Suprapubic skin (tissue), 4 donors: ENCODE data around the gene FHL2. TPM values are rescaled to one million over a fixed set of nuclear protein-coding genes. Genes with fewer than 3 reads are reported as not detected.
"Not testable (repeated sequence)": the region's sequence is repeated elsewhere in the genome, so short reads cannot be mapped to it uniquely, and the experiment has no call there.

Experiments used
- DNase-seq, 2 donors: peaks; one replicate each; pipeline ENCODE4 v3.0.0-alpha.2; 2019; ENCODE audit warnings: low spot score in 2 of 2
- H3K27ac ChIP-seq: fragments of 200-600 bp; sonication (generic); one replicate; pipeline ENCODE4 v1.5.1; 2019
- H3K27me3 ChIP-seq: fragments of 200-600 bp; sonication (generic); one replicate; pipeline ENCODE4 v1.5.1; 2019
- H3K36me3 ChIP-seq: fragments of 200-600 bp; sonication (generic); one replicate; pipeline ENCODE4 v1.5.1; 2019
- H3K4me1 ChIP-seq: fragments of 200-600 bp; sonication (generic); one replicate; pipeline ENCODE4 v1.5.1; 2019
- H3K4me3 ChIP-seq: fragments of 200-600 bp; sonication (generic); one replicate; pipeline ENCODE4 v1.5.1; 2019; ENCODE audit warnings: mild to moderate bottlenecking
- H3K9me3 ChIP-seq: fragments of 200-600 bp; sonication (generic); one replicate; pipeline ENCODE4 v1.5.1; 2019
- CTCF ChIP-seq, 2 donors: fragments of 200-600 bp in 1 of 2; fragments of 450-650 bp in 1 of 2; sonication (generic) in 1 of 2; IDR thresholded peaks; one replicate each; pipeline ENCODE4 v1.5.1; 2016 to 2019; ENCODE audit warnings: antibody characterized with exemption in 2 of 2, mild to moderate bottlenecking in 1 of 2, moderate library complexity in 1 of 2
- EP300 ChIP-seq: sonication (generic); formaldehyde crosslinking; IDR thresholded peaks from one replicate; pipeline ENCODE4 v1.6.1; 2017; ENCODE audit warnings: antibody characterized with exemption
- POLR2A ChIP-seq, 2 donors: fragments of 450-650 bp; IDR thresholded peaks; one replicate each; pipeline ENCODE4 v1.6.1; 2017; ENCODE audit warnings: antibody characterized with exemption in 2 of 2, mild to moderate bottlenecking in 2 of 2, moderate library complexity in 2 of 2
- POLR2AphosphoS5 ChIP-seq, 3 donors: sonication (generic); formaldehyde crosslinking; IDR thresholded peaks; one replicate each; pipeline ENCODE4 v1.6.1; 2017; ENCODE audit warnings: antibody characterized with exemption in 3 of 3
- WGBS: methylation state at CpG from one replicate; pipeline ENCODE4 v1.1.5; 2018; 5-methylcytosine and 5-hydroxymethylcytosine counted together
- total RNA-seq, 4 donors: library from RNA; depleted of rRNA; stranded (reverse); fragments of >200 nt; gene quantifications; one replicate each; pipeline ENCODE4 v1.1.0, GENCODE V29; 2016

The FHL2 gene
- total RNA-seq, 4 donors from 2014 or later: 43.0 to 69.2 (median 47.9) TPM

DNA sequence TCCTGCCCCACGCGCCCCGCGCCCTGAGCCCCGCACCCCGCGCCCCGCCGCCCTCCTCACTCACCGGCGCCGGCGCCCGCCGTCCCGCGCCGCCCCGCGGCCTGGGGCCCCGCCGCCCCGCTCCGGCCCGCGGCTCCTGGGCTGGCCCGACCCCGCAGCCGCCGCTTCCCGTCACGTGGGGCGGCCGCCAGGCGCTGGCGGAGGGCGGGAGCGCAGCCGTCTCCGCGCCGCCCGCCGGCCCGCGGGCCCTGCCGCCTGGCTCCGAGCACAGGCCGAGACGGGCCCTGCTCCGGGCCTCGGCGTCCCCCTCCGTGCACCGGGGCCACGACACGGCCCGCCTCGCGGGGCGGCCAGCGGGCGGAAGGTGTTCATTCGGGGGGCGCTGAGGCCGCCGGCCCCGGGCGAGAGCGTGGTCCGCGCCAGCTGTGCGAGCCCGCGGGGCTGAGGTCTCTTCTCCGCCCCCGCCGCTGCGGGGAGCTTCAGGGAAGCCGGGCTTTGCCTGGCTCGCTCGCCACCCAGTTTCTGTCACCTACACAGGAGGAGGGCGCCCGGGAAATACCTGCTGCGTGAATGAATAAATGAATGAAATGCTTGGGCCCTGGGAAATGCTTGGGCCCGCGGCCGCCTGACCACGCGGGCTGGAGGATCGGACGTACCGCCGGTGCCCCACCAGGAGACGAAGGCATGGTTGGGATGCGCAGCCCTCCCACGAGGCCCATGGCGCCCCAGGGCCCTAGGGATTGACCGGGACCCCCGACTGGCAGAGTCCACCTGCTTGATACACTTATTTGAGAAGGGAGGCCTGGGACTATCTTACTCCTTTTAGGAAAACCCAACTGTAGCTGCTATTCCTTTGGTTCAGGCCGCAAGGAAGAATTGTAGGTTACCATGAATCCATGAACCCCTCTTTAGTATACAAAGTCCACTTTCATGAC lies 69.0 kb downstream of the FHL2 start, which contains the start of gene TGFBRAP1:
Gene TGFBRAP1 (minus strand): TSS at position 175 of the 935 bp plus-strand sequence. CDS start 21,434 bp downstream, outside the sequence.
- DNase-seq: peak in 1 of 2 donors; percentile 82
- TF ChIP-seq CTCF (IDR thresholded peaks at IDR 0.05) (no peak), EP300 (no peak), POLR2A (IDR thresholded peaks at IDR 0.05) (peak in 1 of 2 donors; percentile 52)
- H3K4me1 ChIP-seq: peaks cover 32% of the 10 kb centered on the region
- WGBS: 13% methylated on average over 7 of the region's 101 CpGs
- no peaks in the 10 kb centered on the region for H3K9me3 ChIP-seq
- peak within 1 kb of the TSS; percentile 84 for H3K4me3 ChIP-seq
- H3K27me3 ChIP-seq: no peaks in the 10 kb centered on the region
- H3K27ac ChIP-seq: peak within 1 kb of the TSS; percentile 93
- H3K36me3 ChIP-seq: no peaks in the 10 kb centered on the region

GRCh38 chr2:105329197-105329554 lies 69.7 kb downstream of the FHL2 start:
- 1% methylated on average over 12 of the region's 17 CpGs for WGBS

GRCh38 chr2:105328281-105329196 lies 70.3 kb downstream of the FHL2 start:
- TF ChIP-seq POLR2AphosphoS5 (IDR thresholded peaks at IDR 0.05) (no peak), POLR2A (IDR thresholded peaks at IDR 0.05) (no peak), EP300 (no peak), CTCF (IDR thresholded peaks at IDR 0.05) (no peak)
- Histone ChIP-seq H3K4me3 (peak overlapping the region; percentile 84), H3K27ac (peak overlapping the region; percentile 84), H3K27me3 (no peaks in the 10 kb centered on the region), H3K4me1 (peaks cover 36% of the 10 kb centered on the region), H3K36me3 (no peaks in the 10 kb centered on the region), H3K9me3 (no peaks in the 10 kb centered on the region)
- no peak for DNase-seq
- 27% methylated on average over 16 of the region's 16 CpGs for WGBS

More at GRCh38 chr2:105329197-105329554, 69.7 kb downstream of the FHL2 start:
- peak overlapping the region; percentile 84 for H3K4me3 ChIP-seq
- H3K27ac ChIP-seq: peak overlapping the region; percentile 84
- no peaks in the 10 kb centered on the region for H3K36me3 ChIP-seq
- TF ChIP-seq EP300 (no peak), POLR2A (IDR thresholded peaks at IDR 0.05) (no peak)
- peaks cover 34% of the 10 kb centered on the region for H3K4me1 ChIP-seq
- DNase-seq: no peak
- no peaks in the 10 kb centered on the region for H3K9me3 ChIP-seq
- no peaks in the 10 kb centered on the region for H3K27me3 ChIP-seq

DNA sequence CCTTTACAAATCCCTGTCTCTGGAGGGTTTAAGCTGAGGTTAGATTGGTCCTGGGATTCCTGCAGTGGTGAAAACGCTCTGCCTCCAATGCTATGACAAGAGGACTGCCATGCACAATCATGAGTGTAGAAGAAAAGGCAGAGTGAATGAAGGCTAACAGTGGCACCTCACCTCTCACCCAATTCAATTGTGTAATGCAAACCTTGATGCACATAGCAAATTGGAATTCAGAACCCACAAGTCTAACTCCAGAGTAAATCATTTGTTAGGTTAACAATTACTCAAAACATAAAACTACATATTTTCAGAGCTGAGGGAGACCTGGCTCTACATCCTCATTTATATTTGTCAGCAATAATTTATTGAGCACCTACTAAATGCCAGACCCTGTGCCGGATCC lies 71.2 kb downstream of the FHL2 start:
- no peak for DNase-seq
- Histone ChIP-seq H3K4me1 (peaks cover 37% of the 10 kb centered on the region), H3K27me3 (no peaks in the 10 kb centered on the region), H3K9me3 (no peaks in the 10 kb centered on the region), H3K27ac (peak overlapping the region; percentile 84), H3K36me3 (no peaks in the 10 kb centered on the region), H3K4me3 (peak overlapping the region; percentile 84)
- TF ChIP-seq EP300 (no peak), POLR2A (IDR thresholded peaks at IDR 0.05) (no peak), CTCF (IDR thresholded peaks at IDR 0.05) (no peak), POLR2AphosphoS5 (IDR thresholded peaks at IDR 0.05) (no peak)
- 70% methylated on average over 2 of the region's 2 CpGs for WGBS

DNA sequence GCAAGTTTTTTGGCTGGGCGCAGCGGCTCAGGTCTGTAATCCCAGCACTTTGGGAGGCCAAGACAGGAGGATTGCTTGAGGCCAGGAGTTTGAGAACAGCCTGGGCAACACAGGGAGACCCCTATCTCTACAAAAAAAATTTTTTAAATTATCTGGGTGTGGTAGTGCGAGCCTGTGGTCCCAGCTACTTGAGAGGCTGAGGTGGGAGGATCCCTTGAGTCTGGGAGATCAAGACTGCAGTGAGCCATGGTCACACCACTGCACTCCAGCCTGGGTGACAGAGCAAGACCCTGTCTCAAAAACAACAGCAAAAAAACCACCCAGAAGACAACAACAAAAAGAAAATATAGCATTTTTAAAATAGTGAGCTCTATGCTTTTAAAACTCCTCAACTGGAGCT lies 71.6 kb downstream of the FHL2 start:
- DNase-seq, H3K36me3 ChIP-seq, H3K9me3 ChIP-seq, H3K27me3 ChIP-seq, H3K4me3 ChIP-seq, H3K27ac ChIP-seq: not testable (repeated sequence)
- H3K4me1 ChIP-seq: peaks cover 37% of the 10 kb centered on the region
- WGBS: 76% methylated on average over 3 of the region's 3 CpGs
